Stomach (tissue), 4 donors: ENCODE results near the gene SOS1.

Experiments
- CTCF ChIP-seq, 7 experiments: fragments of 450-650 bp in 4 of 7; fragments of 200-600 bp in 3 of 7; sonication (generic) in 3 of 7; IDR thresholded peaks; one replicate each; pipeline ENCODE4 v1.5.1; 2016 to 2019; ENCODE audit warnings: antibody characterized with exemption in 7 of 7, control low read depth in 2 of 7, mild to moderate bottlenecking in 1 of 7
- EP300 ChIP-seq: sonication (generic); formaldehyde crosslinking; IDR thresholded peaks from one replicate; pipeline ENCODE4 v1.6.1; 2017; ENCODE audit warnings: antibody characterized with exemption
- POLR2A ChIP-seq, 4 donors: fragments of 450-650 bp; IDR thresholded peaks; one replicate each; pipeline ENCODE4 v1.6.1; 2016; ENCODE audit warnings: antibody characterized with exemption in 4 of 4, control low read depth in 2 of 4, mild to moderate bottlenecking in 1 of 4, moderate library complexity in 1 of 4

- no peak for TF ChIP-seq CTCF (IDR thresholded peaks at IDR 0.05)
- TF ChIP-seq POLR2A (IDR thresholded peaks at IDR 0.05), result no peak
- no peak for TF ChIP-seq EP300
Measured at GRCh38 chr2:38981670-38982357, 139.0 kb downstream of the SOS1 start.
